H1 (cell line): Measurements from ENCODE around the gene MB. TPM values are rescaled to one million over a fixed set of nuclear protein-coding genes. Genes with fewer than 3 reads are reported as not detected.

ENCODE experiments used
- CTCF ChIA-PET: fragments of 300-600 bp; sonication (Branson Sonifier 250); formaldehyde crosslinking; loops from one replicate; lab custom pipeline; 2021; ENCODE audit not compliant: partially characterized antibody; lab: Charles Lee
- POLR2A ChIA-PET: fragments of 300-600 bp; sonication (Branson Sonifier 250); formaldehyde crosslinking; loops from one replicate; lab custom pipeline; 2021; ENCODE audit warnings: inconsistent platforms; ENCODE audit not compliant: partially characterized antibody; lab: Charles Lee
- DNase-seq, 2 experiments: peaks; one replicate each; pipeline versions ENCODE4 v3.0.0 to v3.0.0-alpha.2; 2010 to 2022; ENCODE audit warnings: low spot score in 2 of 2, low read depth in 1 of 2, mixed read lengths in 1 of 2
- FAIRE-seq: peaks from 2 replicates; lab custom pipeline; 2011; peaks lifted over from hg19 to GRCh38; lab: Jason Lieb, UNC
- H2AFZ ChIP-seq: 2 replicates; pipeline ENCODE4 v1.8.1; 2012; ENCODE audit warnings: low read length, inconsistent platforms
- H2AK5ac ChIP-seq: 2 replicates; pipeline ENCODE4 v1.6.1; 2013; ENCODE audit warnings: low read depth, low read length
- H2BK120ac ChIP-seq: replicated peaks from 2 replicates; pipeline ENCODE3; 2013; ENCODE audit warnings: low read depth, low read length, inconsistent platforms
- H2BK12ac ChIP-seq: 2 replicates; pipeline ENCODE4 v1.6.1; 2013; ENCODE audit warnings: low read depth, low read length
- H2BK15ac ChIP-seq: 2 replicates; pipeline ENCODE4 v1.6.1; 2013; ENCODE audit warnings: low read length
- H2BK20ac ChIP-seq: 2 replicates; pipeline ENCODE4 v1.6.1; 2013; ENCODE audit warnings: low read length
- H2BK5ac ChIP-seq: 2 replicates; pipeline ENCODE4 v1.6.1; 2013; ENCODE audit warnings: low read depth, low read length
- H3K14ac ChIP-seq: 2 replicates; pipeline ENCODE4 v1.6.1; 2013; ENCODE audit warnings: inconsistent platforms; ENCODE audit not compliant: insufficient read length
- H3K18ac ChIP-seq: 2 replicates; pipeline ENCODE4 v1.6.1; 2013; ENCODE audit warnings: low read length; ENCODE audit errors: extremely low read depth
- H3K23ac ChIP-seq: 2 replicates; pipeline ENCODE4 v1.6.1; 2013; ENCODE audit warnings: inconsistent platforms; ENCODE audit not compliant: insufficient read length
- H3K23me2 ChIP-seq: 2 replicates; pipeline ENCODE4 v1.6.1; 2013; ENCODE audit warnings: low read depth, low read length
- H3K27ac ChIP-seq: 2 replicates; pipeline ENCODE4 v1.6.1; 2011; ENCODE audit warnings: low read depth, low read length, inconsistent platforms
- H3K27me3 ChIP-seq, 4 experiments: replicated peaks in 1 of 4; 1 replicate in 1 of 4; 2 replicates in 3 of 4; pipeline versions ENCODE4 v1.6.1 to v1.8.1; 2011 to 2013; ENCODE audit warnings: low read length in 3 of 4, mild to moderate bottlenecking in 3 of 4, inconsistent platforms in 2 of 4, mixed read lengths in 2 of 4, moderate library complexity in 1 of 4; ENCODE audit not compliant: control insufficient read depth in 3 of 4, insufficient read depth in 3 of 4; ENCODE audit errors: extremely low read depth in 1 of 4
- H3K36me3 ChIP-seq, 4 experiments: 2 replicates each; pipeline versions ENCODE4 v1.6.1 to v1.8.1; 2011 to 2013; ENCODE audit warnings: mild to moderate bottlenecking in 4 of 4, low read length in 3 of 4, moderate library complexity in 2 of 4, control low read depth in 1 of 4, inconsistent platforms in 1 of 4; ENCODE audit not compliant: insufficient read depth in 4 of 4, control insufficient read depth in 2 of 4
- H3K4ac ChIP-seq: replicated peaks from 2 replicates; pipeline ENCODE3; 2013; ENCODE audit warnings: low read length, low read depth, mixed read lengths, inconsistent platforms; ENCODE audit not compliant: insufficient read length
- H3K4me1 ChIP-seq, 4 experiments: replicated peaks in 1 of 4; 1 replicate in 1 of 4; 2 replicates in 3 of 4; pipeline versions ENCODE4 v1.6.1 to v1.8.1; 2011 to 2013; ENCODE audit warnings: low read length in 3 of 4, inconsistent platforms in 2 of 4, mixed read lengths in 1 of 4; ENCODE audit not compliant: insufficient read depth in 4 of 4, control insufficient read depth in 3 of 4
- H3K4me2 ChIP-seq, 2 experiments: 2 replicates each; pipeline versions ENCODE4 v1.6.1 to v1.8.1; 2011 to 2013; ENCODE audit warnings: low read depth in 2 of 2, low read length in 2 of 2, control low read depth in 1 of 2, inconsistent platforms in 1 of 2, mild to moderate bottlenecking in 1 of 2; ENCODE audit not compliant: insufficient read depth in 1 of 2
- H3K4me3 ChIP-seq, 4 experiments: fragments of 200-600, 300-600 bp in 1 of 4; sonication (generic), shearing (Covaris generic), sonication (Bioruptor Twin) in 1 of 4; 2 replicates each; pipeline versions ENCODE4 v1.5.1 to v1.8.1; 2011 to 2016; ENCODE audit warnings: low read length in 4 of 4, low read depth in 3 of 4, control low read depth in 2 of 4, inconsistent platforms in 2 of 4, mild to moderate bottlenecking in 2 of 4, mixed read lengths in 1 of 4, moderate library complexity in 1 of 4; ENCODE audit not compliant: insufficient read depth in 2 of 4; ENCODE audit errors: extremely low read depth in 1 of 4
- H3K56ac ChIP-seq: replicated peaks from 2 replicates; pipeline ENCODE3; 2013; ENCODE audit warnings: low read depth, mild to moderate bottlenecking, mixed read lengths, low read length, inconsistent platforms; ENCODE audit not compliant: insufficient read length
- H3K79me1 ChIP-seq: 2 replicates; pipeline ENCODE4 v1.6.1; 2013; ENCODE audit warnings: low read depth, low read length, control low read depth
- H3K79me2 ChIP-seq, 2 experiments: 2 replicates each; pipeline versions ENCODE4 v1.6.1 to v1.8.1; 2012 to 2013; ENCODE audit warnings: low read length in 2 of 2, mild to moderate bottlenecking in 2 of 2, inconsistent platforms in 1 of 2; ENCODE audit not compliant: insufficient read depth in 2 of 2, control insufficient read depth in 1 of 2
- H3K9ac ChIP-seq, 4 experiments: replicated peaks in 1 of 4; 1 replicate in 1 of 4; 2 replicates in 3 of 4; pipeline versions ENCODE4 v1.6.1 to v1.8.1; 2011 to 2013; ENCODE audit warnings: low read depth in 3 of 4, low read length in 3 of 4, control low read depth in 2 of 4, mild to moderate bottlenecking in 2 of 4, moderate library complexity in 2 of 4, inconsistent platforms in 1 of 4; ENCODE audit errors: extremely low read depth in 1 of 4
- H3K9me3 ChIP-seq, 2 experiments: 2 replicates each; pipeline versions ENCODE4 v1.6.1 to v1.8.1; 2012 to 2013; ENCODE audit warnings: mild to moderate bottlenecking in 2 of 2, moderate library complexity in 2 of 2, control low read depth in 1 of 2, inconsistent platforms in 1 of 2, low read depth in 1 of 2, low read length in 1 of 2, mixed read lengths in 1 of 2; ENCODE audit not compliant: insufficient read depth in 2 of 2
- H4K20me1 ChIP-seq, 2 experiments: replicated peaks in 1 of 2; 2 replicates each; pipeline versions ENCODE3 to v1.8.1; 2011 to 2013; ENCODE audit warnings: inconsistent platforms in 2 of 2, low read length in 2 of 2, mild to moderate bottlenecking in 1 of 2; ENCODE audit not compliant: insufficient read depth in 2 of 2, control insufficient read depth in 1 of 2
- H4K5ac ChIP-seq: 2 replicates; pipeline ENCODE4 v1.6.1; 2013; ENCODE audit warnings: low read length, low read depth, mixed read lengths, inconsistent platforms; ENCODE audit not compliant: insufficient read length
- H4K8ac ChIP-seq: 2 replicates; pipeline ENCODE4 v1.8.0; 2013; ENCODE audit warnings: mild to moderate bottlenecking, moderate library complexity, low read length, inconsistent platforms; ENCODE audit not compliant: insufficient read depth; ENCODE audit errors: extremely low read depth
- H4K91ac ChIP-seq: replicated peaks from 2 replicates; pipeline ENCODE3; 2013; ENCODE audit warnings: low read length, mixed read lengths, inconsistent platforms; ENCODE audit not compliant: insufficient read length
- CEBPB ChIP-seq: IDR thresholded peaks from 2 replicates; pipeline ENCODE4 v1.6.1; 2012; ENCODE audit warnings: low read depth, low read length
- EGR1 ChIP-seq: IDR thresholded peaks from 2 replicates; pipeline ENCODE4 v1.6.1; 2011; ENCODE audit warnings: low read depth, low read length, borderline replicate concordance
- HDAC6 ChIP-seq: IDR thresholded peaks from one replicate; pipeline ENCODE4 v1.7.1; 2012; ENCODE audit warnings: low read depth, mild to moderate bottlenecking, inconsistent platforms, low read length, moderate library complexity
- JUN ChIP-seq: IDR thresholded peaks from 2 replicates; pipeline ENCODE4 v1.6.1; 2011; ENCODE audit warnings: low read depth, mild to moderate bottlenecking, improper control_type of control experiment, low read length
- KDM4A ChIP-seq: IDR thresholded peaks from one replicate; pipeline ENCODE4 v1.7.1; 2012; ENCODE audit warnings: low read depth, mild to moderate bottlenecking, moderate library complexity, low read length, inconsistent platforms; ENCODE audit not compliant: severe bottlenecking
- NRF1 ChIP-seq: IDR thresholded peaks from 2 replicates; pipeline ENCODE4 v1.6.1; 2011; ENCODE audit warnings: mild to moderate bottlenecking, low read depth, low read length, improper control_type of control experiment
- USF2 ChIP-seq: IDR thresholded peaks from 2 replicates; pipeline ENCODE4 v1.6.1; 2011; ENCODE audit warnings: low read length, improper control_type of control experiment
- WGBS, 2 experiments: shearing (Covaris generic) in 1 of 2; methylation state at CpG; one replicate each; pipeline versions ENCODE4 v1.1.6 to v1.1.7; 2013 to 2015; ENCODE audit warnings: low lambda C conversion rate in 2 of 2, mixed read lengths in 2 of 2, inconsistent platforms in 1 of 2, low coverage in 1 of 2, missing lambda C conversion rate in 1 of 2; ENCODE audit not compliant: insufficient replicate concordance in 2 of 2, insufficient coverage in 1 of 2, insufficient read length in 1 of 2; ENCODE audit errors: extremely low coverage in 1 of 2, missing lambda C conversion rate in 1 of 2; 5-methylcytosine and 5-hydroxymethylcytosine counted together
- polyA plus RNA-seq, 7 experiments: library from polyadenylated mRNA; depleted of rRNA in 3 of 7; stranded (reverse) in 5 of 7; unstranded in 2 of 7; fragments of >200 nt in 5 of 7; fragments of 200-250 nt in 2 of 7; gene quantifications; 1 replicate in 5 of 7; 2 replicates in 1 of 7; 4 replicates in 1 of 7; pipeline versions ENCODE4 v1.2.1 to v1.2.3, GENCODE V29; 2011 to 2013; ENCODE audit warnings: missing spikeins in 2 of 7, mixed read lengths in 2 of 7
- total RNA-seq: library from RNA; stranded (reverse); fragmentation: NEBNext Ultra II Directional; extraction: Animal tissue kit (Norgen Biotek cat#: 25700); gene quantifications from 2 replicates; pipeline ENCODE4 v1.2.1, GENCODE V29; 2021
- TF ChIP-seq, protein P1 (sequence below), 3 experiments: IDR thresholded peaks; 1 replicate in 2 of 3; 2 replicates in 1 of 3; pipeline versions ENCODE4 v1.5.1 to v1.6.1; 2011; ENCODE audit warnings: low read length in 3 of 3, mild to moderate bottlenecking in 3 of 3, inconsistent platforms in 2 of 3, low read depth in 1 of 3, moderate library complexity in 1 of 3; ENCODE audit not compliant: insufficient read depth in 1 of 3; ENCODE audit errors: control extremely low read depth in 1 of 3

Gene MB
- total and polyA plus RNA-seq, 2 of the 8 experiments (the other 6 are each of a cell fraction or from before 2014, with no cell fraction given), result 1.5 TPM; not detected in 1

DNA sequence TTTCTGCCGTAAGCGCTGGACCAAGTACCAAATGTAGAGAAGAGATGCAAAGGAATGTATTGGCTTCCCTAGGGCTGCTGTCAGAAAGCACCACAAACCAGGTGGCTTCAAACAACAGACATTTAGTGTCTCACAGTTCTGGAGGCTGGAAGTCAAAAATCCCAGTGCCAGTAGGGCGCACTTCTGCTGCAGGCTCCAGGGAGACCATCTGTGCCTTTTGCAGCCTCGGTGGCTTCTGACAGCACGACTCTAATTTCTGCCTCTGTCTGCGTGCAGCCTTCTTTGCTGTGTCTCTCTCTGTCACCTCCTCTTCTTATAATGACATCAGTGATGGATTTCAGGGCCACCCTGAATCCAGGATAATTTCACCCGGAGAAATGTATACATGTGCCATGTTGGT is 34.0 kb upstream of the MB start:
- Histone ChIP-seq H4K20me1 (no peaks in the 10 kb centered on the region), H3K36me3 (no peaks in the 10 kb centered on the region), H2BK12ac (no peak overlapping the region), H3K4me3 (no peak overlapping the region), H4K5ac (no peak overlapping the region), H3K9ac (no peak overlapping the region), H3K4ac (no peak overlapping the region), H3K14ac (no peak overlapping the region), H3K23me2 (no peaks in the 10 kb centered on the region), H3K4me1 (peaks cover 0 to 7% (median 5%) of the 10 kb centered on the region in 4 experiments; a peak in 5 of 7 replicates), H4K91ac (no peak overlapping the region), H3K4me2 (no peak overlapping the region), H3K27me3 (no peaks in the 10 kb centered on the region), H3K23ac (no peak overlapping the region), H3K56ac (no peak overlapping the region), H3K79me2 (no peaks in the 10 kb centered on the region), H2BK120ac (no peak overlapping the region), H4K8ac (no peak overlapping the region), H3K9me3 (0 out of 4 replicates have a peak, but pooled peaks cover 0 to 4% of the 10 kb centered on the region in 2 experiments), H2BK5ac (no peak overlapping the region), H3K79me1 (no peaks in the 10 kb centered on the region), H3K27ac (no peak overlapping the region), H2AFZ (no peak overlapping the region), H2BK15ac (no peak overlapping the region), H2AK5ac (no peak overlapping the region), H2BK20ac (no peak overlapping the region), H3K18ac (no peak overlapping the region)
- WGBS, 2 experiments, result 95% methylated on average over 7 of the region's 7 CpGs; no CpG with 5 or more reads in 1 of the 2 experiments
- DNase-seq (peak in 1 of 2 experiments; percentile 17), FAIRE-seq (no peak)
- no peak for TF ChIP-seq KDM4A
- TF ChIP-seq HDAC6, result no peak
- no peak for TF ChIP-seq CEBPB
- TF ChIP-seq JUN, result no peak
- no peak for TF ChIP-seq EGR1
- TF ChIP-seq, protein P1, sequence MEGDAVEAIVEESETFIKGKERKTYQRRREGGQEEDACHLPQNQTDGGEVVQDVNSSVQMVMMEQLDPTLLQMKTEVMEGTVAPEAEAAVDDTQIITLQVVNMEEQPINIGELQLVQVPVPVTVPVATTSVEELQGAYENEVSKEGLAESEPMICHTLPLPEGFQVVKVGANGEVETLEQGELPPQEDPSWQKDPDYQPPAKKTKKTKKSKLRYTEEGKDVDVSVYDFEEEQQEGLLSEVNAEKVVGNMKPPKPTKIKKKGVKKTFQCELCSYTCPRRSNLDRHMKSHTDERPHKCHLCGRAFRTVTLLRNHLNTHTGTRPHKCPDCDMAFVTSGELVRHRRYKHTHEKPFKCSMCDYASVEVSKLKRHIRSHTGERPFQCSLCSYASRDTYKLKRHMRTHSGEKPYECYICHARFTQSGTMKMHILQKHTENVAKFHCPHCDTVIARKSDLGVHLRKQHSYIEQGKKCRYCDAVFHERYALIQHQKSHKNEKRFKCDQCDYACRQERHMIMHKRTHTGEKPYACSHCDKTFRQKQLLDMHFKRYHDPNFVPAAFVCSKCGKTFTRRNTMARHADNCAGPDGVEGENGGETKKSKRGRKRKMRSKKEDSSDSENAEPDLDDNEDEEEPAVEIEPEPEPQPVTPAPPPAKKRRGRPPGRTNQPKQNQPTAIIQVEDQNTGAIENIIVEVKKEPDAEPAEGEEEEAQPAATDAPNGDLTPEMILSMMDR (IDR thresholded peaks at IDR 0.05; ENCODE audit: control extremely low read depth in 1 of 3, insufficient read depth in 1 of 3, low read depth in 1 of 3, low read length in 3 of 3), result no peak
- TF ChIP-seq USF2, result no peak
- TF ChIP-seq NRF1, result no peak
- ChIA-PET POLR2A (no interaction called here), CTCF (no interaction called here)
